ENCODE results near the gene NLN.
"Not testable (repeated sequence)": the region's sequence is repeated elsewhere in the genome, so short reads cannot be mapped to it uniquely, and the experiment has no call there.

The NLN gene
- total RNA-seq, result 1.0 to 33.6 (median 8.7) reads per million in 9 experiments

- peak; percentile 90 for ATAC-seq (replicated peaks)
- peak; percentile 72 to 84 (median 83) for DNase-seq
- Mint-ChIP-seq H3K36me3 (ENCODE audit: insufficient read depth) (no peaks in the 10 kb centered on the region), H3K9me3 (no peaks in the 10 kb centered on the region), H3K27me3 (no peaks in the 10 kb centered on the region), H3K27ac (peak within 1 kb of the TSS in 1 of 2 donors; percentile 92), H3K4me1 (ENCODE audit: low read depth in 2 of 2) (peaks cover 21 to 25% of the 10 kb centered on the region in 2 donors), H3K4me3 (peak within 1 kb of the TSS; percentile 91 to 94)
Observed at GRCh38 chr5:65721720-65722574, at the start of gene NLN, which contains the start of gene SGTB. Gene NLN (plus strand): TSS chr5:65722205. CDS start chr5:65722374, 169 bp downstream. Gene SGTB (minus strand): TSS chr5:65722109. CDS start chr5:65720807, 1,302 bp downstream.

GRCh38 chr5:65672796-65673195, 49.2 kb upstream of the NLN start:
- Mint-ChIP-seq H3K4me1 (ENCODE audit: low read depth in 2 of 2) (peaks cover 9 to 20% of the 10 kb centered on the region in 2 donors), H3K9me3 (no peaks in the 10 kb centered on the region), H3K36me3 (ENCODE audit: insufficient read depth) (peaks cover 57% of the 10 kb centered on the region), H3K27me3 (no peaks in the 10 kb centered on the region), H3K27ac (peak overlapping the region; percentile 15 to 51), H3K4me3 (no peak overlapping the region)
- ATAC-seq (replicated peaks) (no peak), DNase-seq (no peak)

- DNase-seq (no peak), ATAC-seq (replicated peaks) (no peak)
- Mint-ChIP-seq H3K27me3 (no peaks in the 10 kb centered on the region), H3K4me1 (ENCODE audit: low read depth in 2 of 2) (peaks cover 12 to 31% of the 10 kb centered on the region in 2 donors), H3K27ac (peak overlapping the region in 1 of 2 donors; percentile 1), H3K36me3 (ENCODE audit: insufficient read depth) (peaks cover 55% of the 10 kb centered on the region), H3K4me3 (no peak overlapping the region), H3K9me3 (no peaks in the 10 kb centered on the region)
Observed at GRCh38 chr5:65674749-65675148, 47.3 kb upstream of the NLN start.

DNA sequence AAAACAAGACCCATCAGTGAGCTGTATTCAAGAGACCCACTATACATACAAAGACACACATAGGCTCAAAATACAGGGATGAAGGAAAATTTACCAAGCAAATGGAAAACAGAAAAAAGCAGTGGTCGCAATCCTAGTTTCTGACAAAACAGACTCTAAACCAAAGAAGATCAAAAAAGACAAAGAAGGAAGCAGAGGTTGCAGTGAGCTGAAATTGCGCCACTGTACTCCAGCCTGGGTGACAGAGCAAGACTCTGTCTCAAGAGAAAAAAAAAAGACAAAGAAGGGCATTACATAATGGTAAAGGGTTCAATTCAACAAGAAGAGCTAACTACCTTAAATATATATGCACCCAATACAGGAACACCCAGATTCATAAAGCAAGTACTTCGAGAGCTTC, 45.9 kb upstream of the NLN start:
- peaks cover 14 to 33% of the 10 kb centered on the region in 2 donors for H3K4me1 Mint-ChIP-seq (ENCODE audit: low read depth in 2 of 2)
- not testable (repeated sequence) for H3K4me3 Mint-ChIP-seq; DNase-seq; H3K27me3 Mint-ChIP-seq; ATAC-seq (replicated peaks); H3K9me3 Mint-ChIP-seq
- peak overlapping the region; percentile 1 to 38 for H3K27ac Mint-ChIP-seq
- peaks cover 46% of the 10 kb centered on the region for H3K36me3 Mint-ChIP-seq (ENCODE audit: insufficient read depth)

DNA sequence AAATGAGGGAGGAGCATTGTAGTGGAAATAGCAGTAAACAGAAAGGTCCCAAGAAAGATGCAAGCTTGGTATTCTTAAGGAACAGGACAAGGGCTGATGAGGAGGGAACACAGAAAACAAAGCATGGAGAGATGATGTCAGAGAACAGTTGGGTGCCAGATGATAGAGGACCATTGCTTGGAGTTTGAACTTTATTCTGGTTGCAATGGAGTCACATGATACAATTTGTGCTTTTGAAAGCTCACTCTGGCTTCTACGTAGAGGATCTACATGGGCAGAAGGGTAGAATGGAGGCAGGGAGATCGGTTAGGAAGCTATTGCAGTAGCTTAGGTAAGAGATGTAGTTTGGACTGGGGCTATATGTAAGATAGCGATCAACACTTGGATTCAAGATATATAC, 39.9 kb upstream of the NLN start:
- peaks cover 49% of the 10 kb centered on the region for H3K36me3 Mint-ChIP-seq (ENCODE audit: insufficient read depth)

GRCh38 chr5:65693121-65693520, 28.9 kb upstream of the NLN start:
- no peak for ATAC-seq (replicated peaks)

More for the DNA sequence above, 39.9 kb upstream of the NLN start:
- no peak for ATAC-seq (replicated peaks)
- H3K27me3 Mint-ChIP-seq, result no peaks in the 10 kb centered on the region
- peaks cover 10 to 31% of the 10 kb centered on the region in 2 donors for H3K4me1 Mint-ChIP-seq (ENCODE audit: low read depth in 2 of 2)
- DNase-seq, result no peak
- H3K4me3 Mint-ChIP-seq, result no peak overlapping the region
- H3K27ac Mint-ChIP-seq, result no peak overlapping the region
- H3K9me3 Mint-ChIP-seq, result no peaks in the 10 kb centered on the region

GRCh38 chr5:65695162-65695755, 26.7 kb upstream of the NLN start:
- Mint-ChIP-seq H3K4me3 (no peak overlapping the region), H3K27me3 (no peaks in the 10 kb centered on the region), H3K9me3 (no peaks in the 10 kb centered on the region), H3K36me3 (ENCODE audit: insufficient read depth) (peaks cover 22% of the 10 kb centered on the region), H3K4me1 (ENCODE audit: low read depth in 2 of 2) (peaks cover 4% of the 10 kb centered on the region in 2 donors), H3K27ac (no peak overlapping the region)
- no peak for DNase-seq
- ATAC-seq (replicated peaks), result no peak

More at GRCh38 chr5:65693121-65693520, 28.9 kb upstream of the NLN start:
- no peak for DNase-seq
- no peaks in the 10 kb centered on the region for H3K9me3 Mint-ChIP-seq
- no peaks in the 10 kb centered on the region for H3K27me3 Mint-ChIP-seq
- peak overlapping the region in 1 of 2 donors; percentile 13 for H3K27ac Mint-ChIP-seq
- peaks cover 16% of the 10 kb centered on the region for H3K36me3 Mint-ChIP-seq (ENCODE audit: insufficient read depth)
- peaks cover under 1% of the 10 kb centered on the region in 2 donors for H3K4me1 Mint-ChIP-seq (ENCODE audit: low read depth in 2 of 2)
- no peak overlapping the region for H3K4me3 Mint-ChIP-seq

- H3K4me3 Mint-ChIP-seq, result no peak overlapping the region
- DNase-seq, result no peak
- H3K9me3 Mint-ChIP-seq, result no peaks in the 10 kb centered on the region
- peaks cover 4% of the 10 kb centered on the region in 2 donors for H3K4me1 Mint-ChIP-seq (ENCODE audit: low read depth in 2 of 2)
- no peak overlapping the region for H3K27ac Mint-ChIP-seq
- H3K36me3 Mint-ChIP-seq (ENCODE audit: insufficient read depth), result peaks cover 26% of the 10 kb centered on the region
- no peaks in the 10 kb centered on the region for H3K27me3 Mint-ChIP-seq
- ATAC-seq (replicated peaks), result no peak
Observed at GRCh38 chr5:65695896-65696295, 26.1 kb upstream of the NLN start.

DNA sequence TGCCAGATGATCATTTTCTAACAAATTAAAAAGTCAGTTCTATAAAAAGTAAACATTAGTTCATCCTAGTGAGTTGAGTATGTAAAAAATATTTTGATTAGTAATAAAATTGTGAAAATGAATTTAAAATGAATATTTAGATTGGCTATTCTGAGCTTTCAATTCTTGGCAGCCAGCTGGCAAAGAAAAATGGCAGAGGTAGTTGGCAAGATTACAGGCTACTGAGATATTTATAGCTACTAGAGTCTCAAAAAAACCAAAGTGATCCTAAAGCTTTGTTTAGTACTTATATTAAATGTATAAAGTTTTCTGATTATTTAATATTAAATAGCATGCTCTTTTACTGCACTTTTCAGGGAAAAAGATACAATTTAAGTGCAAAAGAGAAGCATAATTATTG, 25.1 kb upstream of the NLN start:
- ATAC-seq (replicated peaks) (no peak), DNase-seq (no peak)
- no peaks in the 10 kb centered on the region for H3K9me3 Mint-ChIP-seq
- H3K4me1 Mint-ChIP-seq (ENCODE audit: low read depth in 2 of 2), result peaks cover 4% of the 10 kb centered on the region in 2 donors
- H3K27me3 Mint-ChIP-seq, result no peaks in the 10 kb centered on the region
- H3K27ac Mint-ChIP-seq, result no peak overlapping the region
- peaks cover 34% of the 10 kb centered on the region for H3K36me3 Mint-ChIP-seq (ENCODE audit: insufficient read depth)
- H3K4me3 Mint-ChIP-seq, result no peak overlapping the region

DNA sequence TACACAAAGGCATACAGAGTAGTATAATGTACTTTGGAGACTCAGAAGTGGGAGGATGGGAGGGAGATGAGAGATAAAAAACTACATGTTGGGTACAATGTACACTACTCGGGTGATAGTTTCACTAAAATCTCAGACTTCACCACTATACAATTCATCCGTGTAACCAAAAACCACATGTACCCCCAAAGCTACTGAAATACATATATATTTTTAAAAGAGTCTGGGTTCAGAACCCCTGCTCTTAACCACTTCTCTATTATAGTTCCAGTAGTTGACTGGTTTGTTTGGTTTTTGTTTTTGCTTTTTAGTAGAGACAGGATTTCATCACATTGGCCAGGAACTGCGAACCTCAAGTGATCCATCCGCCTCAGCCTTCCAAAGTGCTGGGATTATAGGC, 22.7 kb upstream of the NLN start:
- no peaks in the 10 kb centered on the region for H3K9me3 Mint-ChIP-seq
- no peak overlapping the region for H3K27ac Mint-ChIP-seq
- H3K4me1 Mint-ChIP-seq (ENCODE audit: low read depth in 2 of 2), result peaks cover 4% of the 10 kb centered on the region in 2 donors
- no peak overlapping the region for H3K4me3 Mint-ChIP-seq
- DNase-seq, result no peak
- no peak for ATAC-seq (replicated peaks)
- H3K36me3 Mint-ChIP-seq (ENCODE audit: insufficient read depth), result peaks cover 40% of the 10 kb centered on the region
- no peaks in the 10 kb centered on the region for H3K27me3 Mint-ChIP-seq

GRCh38 chr5:65702036-65702435, 20.0 kb upstream of the NLN start:
- H3K36me3 Mint-ChIP-seq (ENCODE audit: insufficient read depth), result peaks cover 61% of the 10 kb centered on the region
- no peaks in the 10 kb centered on the region for H3K9me3 Mint-ChIP-seq
- H3K4me3 Mint-ChIP-seq, result no peak overlapping the region
- peaks cover 4% of the 10 kb centered on the region in 2 donors for H3K4me1 Mint-ChIP-seq (ENCODE audit: low read depth in 2 of 2)
- H3K27me3 Mint-ChIP-seq, result no peaks in the 10 kb centered on the region
- ATAC-seq (replicated peaks), result no peak
- H3K27ac Mint-ChIP-seq, result no peak overlapping the region
- no peak for DNase-seq

GRCh38 chr5:65704621-65705239, 17.3 kb upstream of the NLN start:
- Mint-ChIP-seq H3K9me3 (no peaks in the 10 kb centered on the region), H3K27me3 (no peaks in the 10 kb centered on the region), H3K27ac (peak overlapping the region in 1 of 2 donors; percentile 38), H3K4me3 (no peak overlapping the region), H3K36me3 (ENCODE audit: insufficient read depth) (peaks cover 74% of the 10 kb centered on the region), H3K4me1 (ENCODE audit: low read depth in 2 of 2) (no peaks in the 10 kb centered on the region)
- ATAC-seq (replicated peaks), result no peak
- no peak for DNase-seq

DNA sequence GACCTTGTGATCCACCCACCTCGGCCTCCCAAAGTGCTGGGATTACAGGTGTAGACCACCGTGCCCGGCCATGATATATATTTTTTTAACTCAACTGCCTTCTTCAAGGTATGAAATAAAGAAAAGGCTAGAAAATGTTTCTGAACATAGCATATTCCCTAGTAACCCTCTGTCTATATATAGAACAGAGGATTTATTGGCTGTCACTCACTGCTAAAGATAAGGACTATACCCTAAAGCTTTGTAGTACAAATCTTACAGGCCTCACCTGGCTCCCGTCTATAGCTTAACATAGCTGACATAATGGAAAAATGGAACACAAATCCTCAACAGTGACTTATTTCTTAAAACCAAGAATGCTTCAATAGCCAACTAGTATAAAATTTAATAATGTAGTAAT, 14.3 kb upstream of the NLN start:
- DNase-seq (no peak), ATAC-seq (replicated peaks) (no peak)
- Mint-ChIP-seq H3K27ac (no peak overlapping the region), H3K9me3 (no peaks in the 10 kb centered on the region), H3K27me3 (no peaks in the 10 kb centered on the region), H3K4me1 (ENCODE audit: low read depth in 2 of 2) (peaks cover 0 to 7% of the 10 kb centered on the region in 2 donors), H3K4me3 (no peak overlapping the region), H3K36me3 (ENCODE audit: insufficient read depth) (peaks cover 70% of the 10 kb centered on the region)

All from effector memory CD8-positive, alpha-beta T cell (primary cell).